ENCODE measurements around the gene RAPGEF4.

- TF ChIP-seq POLR2A (IDR thresholded peaks at IDR 0.05) (no peak), CTCF (IDR thresholded peaks at IDR 0.05 in 4 of 5, conservative IDR thresholded peaks at IDR 0.05 in 1 of 5) (no peak)
Measured at GRCh38 chr2:172888714-172889669, 153.3 kb downstream of the RAPGEF4 start.
